CMK (cell line): ENCODE measurements around the gene WDR5B.
A peak's percentile ranks its signal among the peaks of the same experiment; 100 is the strongest.
"Not testable (repeated sequence)": the region's sequence is repeated elsewhere in the genome, so short reads cannot be mapped to it uniquely, and the experiment has no call there.

ENCODE experiments used
- DNase-seq: peaks from one replicate; pipeline ENCODE4 v3.0.0-alpha.2; 2010; ENCODE audit warnings: low read depth

Gene WDR5B

DNA sequence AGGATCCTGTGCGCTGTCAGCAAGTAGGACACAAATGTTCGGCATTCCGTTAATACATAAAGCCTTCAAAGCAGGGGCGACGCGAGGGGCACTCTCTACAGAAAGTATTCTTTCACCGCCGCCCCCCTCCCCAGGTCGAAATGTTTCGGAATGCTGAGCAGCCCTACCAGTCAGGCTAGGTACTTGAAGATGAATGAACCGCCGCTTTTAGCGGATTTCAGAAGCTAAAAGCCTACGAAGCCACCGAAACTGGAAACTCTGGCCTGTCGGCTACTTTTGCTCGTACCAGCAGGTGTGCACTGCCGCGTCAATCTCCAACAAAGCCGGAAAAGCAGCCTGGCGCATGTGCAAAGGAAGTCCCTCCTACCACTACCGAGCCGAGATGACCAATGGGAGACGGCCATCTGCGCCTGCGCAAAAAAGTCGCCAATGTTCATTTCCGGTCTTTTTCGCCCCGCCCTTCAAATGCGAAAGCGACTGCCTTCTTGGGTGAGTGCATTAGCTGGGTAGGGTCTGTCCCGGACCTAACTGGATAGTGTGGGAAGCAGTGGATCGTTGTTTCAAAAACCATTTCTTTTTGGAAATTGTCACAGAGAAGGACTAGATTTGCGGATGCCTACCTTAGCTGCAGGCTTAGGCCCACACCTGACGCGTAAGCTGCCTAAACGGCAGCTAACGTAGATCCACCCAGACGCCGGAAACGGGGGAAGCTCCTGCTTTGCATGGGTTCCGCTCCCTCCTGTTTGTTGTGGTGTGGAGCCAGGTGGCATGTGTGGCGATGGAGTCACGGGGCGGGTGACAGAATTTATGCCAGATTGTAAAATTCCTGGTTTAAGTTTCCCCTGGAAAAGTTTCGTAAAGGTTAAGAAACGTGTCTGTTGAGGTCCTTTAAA lies at the start of gene WDR5B:
WDR5B (minus strand) TSS at position 301 of the 893 bp plus-strand sequence. CDS start 534 bp downstream, outside the sequence.
- peak; percentile 77 for DNase-seq

GRCh38 chr3:122464659-122465058 lies 48.8 kb upstream of the WDR5B start:
- DNase-seq: no peak

DNA sequence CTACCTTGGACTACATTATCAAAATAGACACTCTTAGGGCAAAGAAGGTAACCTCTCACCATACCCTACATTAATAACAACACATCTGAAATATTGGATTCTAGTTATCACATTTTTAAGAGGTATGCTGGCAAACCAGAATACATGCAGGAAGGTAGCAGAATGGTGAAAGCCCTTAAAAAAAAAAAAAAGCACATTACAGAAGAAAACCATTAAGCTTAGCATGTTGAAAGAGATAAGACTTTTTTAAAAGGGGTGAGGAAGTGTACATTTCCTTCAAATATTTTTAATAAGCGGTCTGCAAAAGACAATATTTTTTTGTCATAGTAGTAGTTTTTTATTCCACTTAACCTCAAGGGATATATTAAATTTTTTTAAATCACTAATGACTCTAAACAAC lies 46.5 kb upstream of the WDR5B start:
- DNase-seq: no peak

DNA sequence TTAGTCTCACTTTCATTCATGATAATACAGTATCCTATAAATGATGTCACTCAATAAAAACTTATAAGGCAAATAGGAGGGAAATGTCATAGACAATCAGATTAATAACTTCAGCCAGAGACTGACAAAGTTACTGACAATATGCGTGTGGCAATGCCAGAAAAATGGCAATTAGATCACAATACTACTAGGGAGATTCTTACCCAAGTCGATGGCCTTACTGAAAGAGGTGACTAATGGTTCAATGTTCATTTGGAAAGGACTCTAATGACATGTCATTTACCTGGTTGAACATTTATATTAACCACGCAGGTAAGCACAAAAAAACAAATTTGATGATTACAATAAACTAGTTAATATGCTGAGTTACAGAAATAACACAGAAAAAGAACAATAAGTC lies 45.9 kb upstream of the WDR5B start:
- DNase-seq: no peak

GRCh38 chr3:122458992-122459391 lies 43.1 kb upstream of the WDR5B start:
- no peak for DNase-seq

GRCh38 chr3:122457706-122458105 lies 41.8 kb upstream of the WDR5B start:
- no peak for DNase-seq

DNA sequence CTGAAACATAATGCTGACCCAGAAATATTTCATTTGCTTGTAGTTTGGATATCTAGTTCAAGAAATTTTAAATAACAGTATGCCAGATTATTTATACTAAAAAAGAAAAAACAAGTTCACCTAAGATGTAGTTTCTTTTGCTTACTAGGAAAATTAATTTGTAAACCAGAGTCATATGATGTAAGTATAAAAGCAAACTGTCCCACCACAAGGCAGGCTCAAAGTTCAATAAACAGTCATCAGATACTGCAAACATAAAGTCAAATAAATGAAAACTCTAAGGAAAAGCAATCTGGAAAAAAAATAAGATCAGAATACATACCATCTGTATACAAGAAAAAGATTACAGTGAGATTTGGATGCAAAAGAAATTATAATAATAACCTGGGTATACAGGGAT lies 40.2 kb upstream of the WDR5B start:
- DNase-seq: no peak

DNA sequence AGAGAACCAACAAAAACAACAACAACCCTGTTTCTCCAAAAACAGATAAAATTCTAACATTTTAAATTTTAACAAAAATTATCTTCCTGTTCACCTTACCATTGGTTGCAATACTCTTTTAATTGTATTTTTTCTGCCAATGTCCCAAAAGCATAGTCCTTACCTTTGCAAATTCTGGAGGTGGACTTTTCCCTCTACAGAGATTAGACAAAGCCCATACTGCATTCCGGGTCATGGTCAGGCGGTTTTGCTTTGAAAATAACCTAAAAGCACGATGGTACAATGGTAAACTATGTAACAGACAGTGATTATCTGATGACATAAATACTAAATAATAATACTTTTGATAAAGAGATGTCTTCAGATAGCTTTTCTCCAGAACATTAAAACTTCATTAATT lies 35.5 kb upstream of the WDR5B start:
- DNase-seq: no peak

DNA sequence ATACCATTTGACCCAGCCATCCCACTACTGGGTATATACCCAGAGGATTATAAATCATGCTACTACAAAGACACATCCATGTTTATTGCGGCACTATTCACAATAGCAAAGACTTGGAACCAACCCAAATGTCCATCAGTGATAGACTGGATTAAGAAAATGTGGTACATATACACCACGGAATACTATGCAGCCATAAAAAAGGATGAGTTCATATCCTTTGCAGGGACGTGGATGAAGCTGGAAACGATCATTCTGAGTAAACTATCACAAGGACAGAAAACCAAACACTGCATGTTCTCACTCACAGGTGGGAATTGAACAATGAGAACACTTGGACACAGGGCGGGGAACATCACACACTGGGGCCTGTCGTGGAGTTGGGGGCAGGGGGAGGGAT lies 32.4 kb upstream of the WDR5B start:
- not testable (repeated sequence) for DNase-seq

DNA sequence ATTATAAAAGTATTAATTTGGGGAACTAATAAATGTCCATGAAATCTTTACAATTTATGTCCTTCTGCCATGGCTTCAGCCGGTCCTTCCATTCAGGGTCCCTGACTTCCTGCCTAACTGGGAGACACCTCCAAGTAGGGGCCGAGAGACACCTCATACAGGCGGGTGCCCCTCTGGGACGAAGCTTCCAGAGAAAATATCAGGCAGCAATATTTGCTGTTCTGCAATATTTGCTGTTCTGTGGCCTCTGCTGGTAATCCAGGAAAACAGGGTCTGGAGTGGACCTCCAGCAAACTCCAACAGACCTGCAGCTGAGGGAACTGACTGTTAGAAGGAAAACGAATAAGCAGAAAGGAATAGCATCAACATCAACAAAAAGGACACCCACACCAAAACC lies 28.6 kb upstream of the WDR5B start:
- not testable (repeated sequence) for DNase-seq

- DNase-seq: not testable (repeated sequence)
Measured at GRCh38 chr3:122443762-122444490, 28.1 kb upstream of the WDR5B start.

- DNase-seq: no peak
Measured at GRCh38 chr3:122443090-122443489, 27.2 kb upstream of the WDR5B start.

DNA sequence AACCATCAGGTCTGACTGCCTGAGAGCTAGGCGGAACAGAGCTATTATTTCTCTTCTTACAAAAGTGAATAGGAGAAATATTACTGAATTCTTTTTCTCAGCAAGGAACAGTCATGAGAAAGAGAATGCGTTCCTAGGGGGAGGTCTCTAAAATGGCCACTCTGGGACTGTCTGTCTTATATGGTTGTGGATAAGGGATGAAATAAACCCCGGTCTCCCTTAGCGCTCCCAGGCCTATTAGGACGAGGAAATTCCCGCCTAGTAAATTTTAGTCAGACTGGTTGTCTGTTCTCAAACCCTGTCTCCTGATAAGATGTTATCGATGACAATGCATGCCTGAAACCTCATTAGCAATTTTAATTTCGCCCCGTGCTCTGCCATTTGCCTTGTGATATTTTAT lies 20.1 kb upstream of the WDR5B start:
- no peak for DNase-seq

GRCh38 chr3:122430371-122430770 lies 14.5 kb upstream of the WDR5B start:
- DNase-seq: no peak

GRCh38 chr3:122427857-122428471 lies 12.1 kb upstream of the WDR5B start:
- no peak for DNase-seq

DNA sequence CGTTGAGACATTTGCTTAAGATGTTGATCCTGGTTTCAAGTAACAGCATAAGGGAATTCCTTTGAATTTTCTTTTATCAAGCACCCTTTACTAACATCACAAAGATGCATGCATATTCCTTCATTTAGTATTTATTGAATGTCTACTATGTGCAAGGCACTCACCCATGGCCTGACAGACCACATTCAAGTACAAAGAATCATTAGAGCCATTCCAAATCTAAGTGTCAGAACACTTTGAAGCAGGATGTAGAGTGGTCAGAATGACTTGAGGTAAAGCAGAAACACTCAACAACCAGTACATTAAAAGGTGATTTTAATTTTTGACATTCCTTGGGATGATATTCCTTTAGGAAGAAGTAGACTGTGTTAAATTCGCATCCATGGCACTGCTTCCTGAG lies 6.0 kb upstream of the WDR5B start:
- no peak for DNase-seq

DNA sequence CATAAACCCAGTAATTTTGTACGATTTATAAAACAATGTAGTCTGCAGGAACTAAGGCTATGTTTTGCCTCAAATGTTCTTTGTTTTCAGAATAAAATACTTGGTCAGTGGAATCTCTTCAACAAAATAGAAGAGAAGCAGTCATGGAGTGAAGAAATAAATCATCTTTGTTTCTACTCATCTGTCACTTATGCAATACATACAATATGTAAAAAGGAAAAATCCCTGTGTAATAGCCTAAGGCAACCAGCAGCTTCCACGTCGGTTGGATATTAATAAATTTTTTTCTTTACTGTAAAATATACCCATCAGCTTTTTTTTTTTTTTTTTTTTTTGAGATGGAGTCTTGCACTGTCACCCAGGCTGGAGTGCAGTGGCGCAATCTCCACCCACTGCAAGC lies 5.2 kb upstream of the WDR5B start:
- DNase-seq: no peak

DNA sequence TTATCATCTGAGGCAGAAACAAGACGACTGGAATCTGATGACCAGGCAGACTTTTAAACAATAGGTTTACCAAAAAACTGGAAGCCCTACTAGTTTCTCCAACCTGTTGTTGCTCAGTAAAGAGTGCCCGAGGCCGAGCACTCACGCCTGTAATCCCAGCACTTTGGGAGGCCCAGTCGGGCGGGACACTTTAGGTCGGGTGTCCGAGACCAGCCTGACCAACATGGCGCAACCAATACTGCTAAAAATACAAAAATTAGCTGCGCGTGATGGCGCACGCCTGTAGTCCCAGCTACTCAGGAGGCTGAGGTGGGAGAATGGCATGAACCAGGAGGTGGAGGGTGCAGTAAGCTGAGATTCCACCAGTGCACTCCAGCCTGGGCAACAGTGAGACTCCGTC lies 1.1 kb upstream of the WDR5B start:
- DNase-seq: no peak

- no peak for DNase-seq
Measured at GRCh38 chr3:122415104-122415744, 638 bp downstream of the WDR5B start.

GRCh38 chr3:122414391-122414790 lies 1.5 kb downstream of the WDR5B start:
- no peak for DNase-seq

GRCh38 chr3:122410639-122411038 lies 5.2 kb downstream of the WDR5B start:
- DNase-seq: no peak

DNA sequence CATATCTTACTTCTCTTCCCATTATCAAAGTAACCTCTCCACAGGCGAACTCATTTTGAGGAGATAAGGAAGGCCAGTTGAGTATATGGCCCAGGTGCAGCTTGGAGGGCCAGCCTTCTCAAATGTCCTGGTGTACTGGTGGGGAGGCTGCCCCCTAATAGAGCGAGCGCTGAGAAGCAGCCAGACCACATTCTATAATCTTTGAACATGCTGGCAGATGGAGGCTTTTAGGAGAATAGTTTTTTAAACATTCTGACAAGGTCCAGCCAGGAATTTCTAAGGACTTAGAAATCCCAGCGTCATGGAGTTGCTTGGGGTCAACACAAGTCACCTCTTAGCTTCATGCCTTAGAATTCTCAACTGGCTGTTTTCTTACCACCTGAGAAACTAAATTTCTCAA lies 5.8 kb downstream of the WDR5B start:
- DNase-seq: no peak
